ENCODE measurements around the gene QRFP.

QRFP gene

GRCh38 chr9:130890870-130891687 is 5.5 kb downstream of the QRFP start:
- DNase-seq (ENCODE audit: low read depth) = no peak

- DNase-seq (ENCODE audit: low read depth) = no peak
These were observed 6.5 kb downstream of the QRFP start for GRCh38 chr9:130890124-130890523.

- no peak for DNase-seq (ENCODE audit: low read depth)
These were observed 8.3 kb downstream of the QRFP start for GRCh38 chr9:130888146-130888885.

GRCh38 chr9:130887494-130888144 is 9.0 kb downstream of the QRFP start:
- DNase-seq (ENCODE audit: low read depth) = no peak

- DNase-seq (ENCODE audit: low read depth) = no peak
These were observed 9.6 kb downstream of the QRFP start for GRCh38 chr9:130886981-130887380.

- no peak for DNase-seq (ENCODE audit: low read depth)
These were observed 10.9 kb downstream of the QRFP start for GRCh38 chr9:130885484-130886375.

GRCh38 chr9:130884542-130885483 is 11.8 kb downstream of the QRFP start:
- no peak for DNase-seq (ENCODE audit: low read depth)

- no peak for DNase-seq (ENCODE audit: low read depth)
These were observed 12.5 kb downstream of the QRFP start for GRCh38 chr9:130884111-130884531.

- no peak for DNase-seq (ENCODE audit: low read depth)
These were observed 13.1 kb downstream of the QRFP start for GRCh38 chr9:130883479-130883878.

- DNase-seq (ENCODE audit: low read depth) = no peak
These were observed 13.9 kb downstream of the QRFP start for GRCh38 chr9:130882696-130883225.

GRCh38 chr9:130881516-130881915 is 15.1 kb downstream of the QRFP start:
- DNase-seq (ENCODE audit: low read depth) = no peak

- DNase-seq (ENCODE audit: low read depth) = no peak
These were observed 15.9 kb downstream of the QRFP start for GRCh38 chr9:130880599-130881220.

- DNase-seq (ENCODE audit: low read depth) = no peak
These were observed 16.7 kb downstream of the QRFP start for GRCh38 chr9:130879863-130880411.

- no peak for DNase-seq (ENCODE audit: low read depth)
These were observed 18.3 kb downstream of the QRFP start for GRCh38 chr9:130878295-130878694.

GRCh38 chr9:130877300-130877699 is 19.3 kb downstream of the QRFP start:
- no peak for DNase-seq (ENCODE audit: low read depth)

- no peak for DNase-seq (ENCODE audit: low read depth)
These were observed 21.8 kb downstream of the QRFP start for GRCh38 chr9:130874783-130875182.

GRCh38 chr9:130873966-130874365 is 22.6 kb downstream of the QRFP start:
- no peak for DNase-seq (ENCODE audit: low read depth)

- DNase-seq (ENCODE audit: low read depth) = no peak
These were observed 23.6 kb downstream of the QRFP start for GRCh38 chr9:130872912-130873503.

- DNase-seq (ENCODE audit: low read depth) = no peak
These were observed 24.1 kb downstream of the QRFP start for GRCh38 chr9:130872508-130872907.

Data from stimulated activated CD8-positive, alpha-beta memory T cell treated with anti-CD3 and anti-CD28 coated beads, Interleukin-7, amount 100 ng/mL, for 24 hours (primary cell).